Esophagus squamous epithelium (tissue), 4 donors: ENCODE measurements around the gene DVL1.

Experiments used
- POLR2A ChIP-seq, 4 donors: fragments of 450-650 bp; IDR thresholded peaks; one replicate each; pipeline ENCODE4 v1.6.1; 2017; ENCODE audit warnings: antibody characterized with exemption in 4 of 4, mild to moderate bottlenecking in 4 of 4, moderate library complexity in 3 of 4
- TF ChIP-seq, protein P1 (sequence below), 6 experiments: fragments of 450-650 bp in 4 of 6; fragments of 200-600 bp in 2 of 6; sonication (generic) in 2 of 6; IDR thresholded peaks; one replicate each; pipeline ENCODE4 v1.5.1; 2016 to 2019; ENCODE audit warnings: antibody characterized with exemption in 6 of 6, mild to moderate bottlenecking in 4 of 6, moderate library complexity in 4 of 6

DNA sequence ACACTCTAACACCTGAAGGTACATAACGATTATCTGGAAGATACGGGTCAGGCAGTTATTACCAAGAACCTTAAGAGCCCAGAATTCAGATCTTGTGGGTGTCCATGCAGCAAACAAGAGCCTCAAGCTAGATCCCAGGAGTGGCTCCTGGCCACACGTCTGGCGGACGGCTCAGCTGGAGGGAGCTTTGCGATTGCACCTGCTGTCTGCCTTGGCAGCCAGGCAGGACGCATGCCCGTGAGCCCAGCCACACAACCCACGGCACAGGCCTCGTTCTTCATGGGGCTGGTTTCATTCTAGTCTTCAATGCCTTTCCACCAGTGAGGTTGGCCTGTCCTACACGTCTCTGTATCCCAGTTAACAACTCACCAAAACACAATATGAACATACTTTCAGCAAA, 44.2 kb upstream of the DVL1 start:
- TF ChIP-seq, protein P1, sequence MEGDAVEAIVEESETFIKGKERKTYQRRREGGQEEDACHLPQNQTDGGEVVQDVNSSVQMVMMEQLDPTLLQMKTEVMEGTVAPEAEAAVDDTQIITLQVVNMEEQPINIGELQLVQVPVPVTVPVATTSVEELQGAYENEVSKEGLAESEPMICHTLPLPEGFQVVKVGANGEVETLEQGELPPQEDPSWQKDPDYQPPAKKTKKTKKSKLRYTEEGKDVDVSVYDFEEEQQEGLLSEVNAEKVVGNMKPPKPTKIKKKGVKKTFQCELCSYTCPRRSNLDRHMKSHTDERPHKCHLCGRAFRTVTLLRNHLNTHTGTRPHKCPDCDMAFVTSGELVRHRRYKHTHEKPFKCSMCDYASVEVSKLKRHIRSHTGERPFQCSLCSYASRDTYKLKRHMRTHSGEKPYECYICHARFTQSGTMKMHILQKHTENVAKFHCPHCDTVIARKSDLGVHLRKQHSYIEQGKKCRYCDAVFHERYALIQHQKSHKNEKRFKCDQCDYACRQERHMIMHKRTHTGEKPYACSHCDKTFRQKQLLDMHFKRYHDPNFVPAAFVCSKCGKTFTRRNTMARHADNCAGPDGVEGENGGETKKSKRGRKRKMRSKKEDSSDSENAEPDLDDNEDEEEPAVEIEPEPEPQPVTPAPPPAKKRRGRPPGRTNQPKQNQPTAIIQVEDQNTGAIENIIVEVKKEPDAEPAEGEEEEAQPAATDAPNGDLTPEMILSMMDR (IDR thresholded peaks at IDR 0.05), result no peak
- TF ChIP-seq POLR2A (IDR thresholded peaks at IDR 0.05), result no peak
